Measurements from ENCODE around the gene TFAP2E. TPM values are rescaled to one million over a fixed set of nuclear protein-coding genes. Genes with fewer than 3 reads are reported as not detected.

TFAP2E gene
- total RNA-seq, 1 donor from 2014 or later = 6.4 TPM

- Histone ChIP-seq H3K4me1 (peaks cover 52% of the 10 kb centered on the region), H3K27ac (no peak overlapping the region), H3K9me3 (no peaks in the 10 kb centered on the region), H3K36me3 (peaks cover 0 to 5% of the 10 kb centered on the region in 2 donors), H3K27me3 (no peaks in the 10 kb centered on the region), H3K4me3 (peak overlapping the region in 1 of 2 donors; percentile 16)
- peak in 1 of 2 donors; percentile 84 for DNase-seq (ENCODE audit: extremely low spot score in 2 of 2)
- TF ChIP-seq POLR2A (IDR thresholded peaks at IDR 0.05) (no peak), POLR2AphosphoS5 (IDR thresholded peaks at IDR 0.05; ENCODE audit: insufficient read depth in 1 of 2, low read depth in 1 of 2) (no peak)
- TF ChIP-seq, protein P1, sequence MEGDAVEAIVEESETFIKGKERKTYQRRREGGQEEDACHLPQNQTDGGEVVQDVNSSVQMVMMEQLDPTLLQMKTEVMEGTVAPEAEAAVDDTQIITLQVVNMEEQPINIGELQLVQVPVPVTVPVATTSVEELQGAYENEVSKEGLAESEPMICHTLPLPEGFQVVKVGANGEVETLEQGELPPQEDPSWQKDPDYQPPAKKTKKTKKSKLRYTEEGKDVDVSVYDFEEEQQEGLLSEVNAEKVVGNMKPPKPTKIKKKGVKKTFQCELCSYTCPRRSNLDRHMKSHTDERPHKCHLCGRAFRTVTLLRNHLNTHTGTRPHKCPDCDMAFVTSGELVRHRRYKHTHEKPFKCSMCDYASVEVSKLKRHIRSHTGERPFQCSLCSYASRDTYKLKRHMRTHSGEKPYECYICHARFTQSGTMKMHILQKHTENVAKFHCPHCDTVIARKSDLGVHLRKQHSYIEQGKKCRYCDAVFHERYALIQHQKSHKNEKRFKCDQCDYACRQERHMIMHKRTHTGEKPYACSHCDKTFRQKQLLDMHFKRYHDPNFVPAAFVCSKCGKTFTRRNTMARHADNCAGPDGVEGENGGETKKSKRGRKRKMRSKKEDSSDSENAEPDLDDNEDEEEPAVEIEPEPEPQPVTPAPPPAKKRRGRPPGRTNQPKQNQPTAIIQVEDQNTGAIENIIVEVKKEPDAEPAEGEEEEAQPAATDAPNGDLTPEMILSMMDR (IDR thresholded peaks at IDR 0.05) = no peak
- intact Hi-C loops (cut with DNase I) = loop anchor here (5.0 to 10.0 kb wide), 2 partner anchors 108 to 356 kb away; no protein-coding TSS in a partner anchor
Measured at GRCh38 chr1:35560256-35561225, 12.6 kb upstream of the TFAP2E start.

DNA sequence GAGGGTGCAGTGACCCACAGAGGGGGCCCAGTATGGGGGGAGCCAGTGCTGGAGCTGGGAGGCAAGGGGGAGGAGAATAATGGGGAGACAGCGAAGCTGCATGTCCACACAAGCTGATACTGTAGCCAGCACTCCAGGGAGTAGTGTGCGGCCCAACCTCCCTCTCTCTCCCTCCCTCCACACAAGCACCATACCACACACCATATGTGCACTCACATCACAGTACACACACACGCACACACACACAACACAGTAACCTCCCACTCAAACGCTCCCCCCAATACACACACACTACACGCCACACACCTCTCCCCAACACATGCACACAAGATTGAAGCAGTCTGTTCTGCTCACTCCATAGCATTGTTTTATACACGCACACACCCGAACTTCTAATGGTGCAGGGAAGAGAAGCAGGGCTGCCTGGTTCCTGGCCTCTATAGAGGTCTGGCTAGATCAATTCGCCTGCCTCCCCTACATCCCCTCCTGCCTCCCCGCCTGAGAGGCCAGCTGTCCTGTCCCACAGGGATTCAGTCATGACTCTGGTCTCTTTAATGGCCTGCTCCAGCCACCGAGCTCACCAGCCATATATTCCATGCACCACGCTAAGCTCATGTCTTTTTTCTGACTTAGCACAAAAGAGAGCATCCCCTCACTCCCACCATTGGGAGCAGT is 11.7 kb upstream of the TFAP2E start:
- Histone ChIP-seq H3K4me1 (peaks cover 43% of the 10 kb centered on the region), H3K36me3 (peaks cover 0 to 10% of the 10 kb centered on the region in 2 donors), H3K27me3 (no peaks in the 10 kb centered on the region), H3K27ac (no peak overlapping the region), H3K4me3 (no peak overlapping the region), H3K9me3 (no peaks in the 10 kb centered on the region)
- no peak for TF ChIP-seq POLR2A (IDR thresholded peaks at IDR 0.05)
- no peak for TF ChIP-seq POLR2AphosphoS5 (IDR thresholded peaks at IDR 0.05; ENCODE audit: insufficient read depth in 1 of 2, low read depth in 1 of 2)
- TF ChIP-seq, protein P1 (IDR thresholded peaks at IDR 0.05) = no peak
- intact Hi-C loops (cut with DNase I) = loop anchor here (5.0 to 10.0 kb wide), 2 partner anchors 109 to 357 kb away; no protein-coding TSS in a partner anchor
- peak; percentile 61 to 75 for DNase-seq (ENCODE audit: extremely low spot score in 2 of 2)

GRCh38 chr1:35561972-35562680 is 11.0 kb upstream of the TFAP2E start:
- Histone ChIP-seq H3K4me3 (no peak overlapping the region), H3K36me3 (peaks cover 0 to 10% of the 10 kb centered on the region in 2 donors), H3K9me3 (no peaks in the 10 kb centered on the region), H3K27me3 (no peaks in the 10 kb centered on the region), H3K4me1 (peaks cover 40% of the 10 kb centered on the region), H3K27ac (no peak overlapping the region)
- peak; percentile 72 to 87 for DNase-seq (ENCODE audit: extremely low spot score in 2 of 2)
- intact Hi-C loops (cut with DNase I) = loop anchor here (5.0 to 10.0 kb wide), 2 partner anchors 110 to 357 kb away; no protein-coding TSS in a partner anchor
- TF ChIP-seq POLR2A (IDR thresholded peaks at IDR 0.05) (no peak), POLR2AphosphoS5 (IDR thresholded peaks at IDR 0.05; ENCODE audit: insufficient read depth in 1 of 2, low read depth in 1 of 2) (no peak)
- TF ChIP-seq, protein P1 (IDR thresholded peaks at IDR 0.05) = no peak

DNA sequence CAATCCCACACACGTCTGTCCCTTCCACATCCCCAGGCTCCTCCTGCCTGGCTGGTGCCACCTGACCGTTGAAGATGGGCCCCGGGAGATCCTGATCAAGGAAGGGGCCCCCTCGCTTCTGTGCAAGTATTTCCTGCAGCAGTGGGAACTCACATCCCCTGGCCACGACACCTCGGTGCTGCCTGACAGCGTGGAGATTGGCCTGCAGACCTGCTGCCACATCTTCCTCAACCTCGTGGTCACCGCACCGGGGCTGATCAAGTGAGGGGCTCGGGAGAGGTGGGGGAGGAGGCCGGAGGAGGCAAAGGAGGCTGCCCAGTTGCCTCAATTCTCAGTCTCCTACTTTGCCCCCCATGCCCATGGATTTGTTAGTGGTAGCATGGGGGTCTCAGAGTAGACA is 9.9 kb upstream of the TFAP2E start:
- peaks cover 37% of the 10 kb centered on the region for H3K4me1 ChIP-seq
- no peak for DNase-seq (ENCODE audit: extremely low spot score in 2 of 2)
- H3K4me3 ChIP-seq = no peak overlapping the region
- H3K27ac ChIP-seq = no peak overlapping the region
- H3K36me3 ChIP-seq = peaks cover 0 to 10% of the 10 kb centered on the region in 2 donors
- intact Hi-C loops (cut with DNase I) = loop anchor here (5.0 to 10.0 kb wide), 2 partner anchors 111 to 358 kb away; no protein-coding TSS in a partner anchor
- H3K9me3 ChIP-seq = no peaks in the 10 kb centered on the region
- TF ChIP-seq, protein P1 (IDR thresholded peaks at IDR 0.05) = no peak
- TF ChIP-seq POLR2AphosphoS5 (IDR thresholded peaks at IDR 0.05; ENCODE audit: insufficient read depth in 1 of 2, low read depth in 1 of 2) (no peak), POLR2A (IDR thresholded peaks at IDR 0.05) (no peak)
- H3K27me3 ChIP-seq = no peaks in the 10 kb centered on the region

All from vagina (tissue), 2 donors.